HT1080 (cell line): ENCODE measurements around the gene LAMA4. TPM values are rescaled to one million over a fixed set of nuclear protein-coding genes. Genes with fewer than 3 reads are reported as not detected.

ENCODE experiments used
- DNase-seq: peaks from one replicate; pipeline ENCODE4 v3.0.0-alpha.2; 2015; ENCODE audit warnings: low read depth
- total RNA-seq: library from RNA; depleted of rRNA; stranded (reverse); fragments of >200 nt; shearing (Covaris generic); gene quantifications from 2 replicates; pipeline ENCODE4 v1.2.3, GENCODE V29; 2014

The LAMA4 gene
- total RNA-seq, 1 experiment from 2014 or later: 42.3 TPM

GRCh38 chr6:112245511-112246203, 8.7 kb downstream of the LAMA4 start:
- no peak for DNase-seq

- DNase-seq: no peak
These were observed 10.2 kb downstream of the LAMA4 start for GRCh38 chr6:112243861-112244827.

- DNase-seq: no peak
These were observed 12.4 kb downstream of the LAMA4 start for GRCh38 chr6:112241820-112242429.

GRCh38 chr6:112237595-112237994, 16.8 kb downstream of the LAMA4 start:
- DNase-seq: peak; percentile 58

GRCh38 chr6:112237066-112237465, 17.3 kb downstream of the LAMA4 start:
- DNase-seq: no peak

GRCh38 chr6:112235956-112236355, 18.4 kb downstream of the LAMA4 start:
- DNase-seq: peak; percentile 73

- DNase-seq: no peak
These were observed 19.8 kb downstream of the LAMA4 start for GRCh38 chr6:112234601-112235000.

GRCh38 chr6:112233847-112234246, 20.5 kb downstream of the LAMA4 start:
- DNase-seq: peak; percentile 53

GRCh38 chr6:112232845-112233256, 21.5 kb downstream of the LAMA4 start:
- no peak for DNase-seq

GRCh38 chr6:112231594-112232060, 22.7 kb downstream of the LAMA4 start:
- DNase-seq: peak; percentile 73

GRCh38 chr6:112231164-112231563, 23.2 kb downstream of the LAMA4 start:
- no peak for DNase-seq

- no peak for DNase-seq
These were observed 25.7 kb downstream of the LAMA4 start for GRCh38 chr6:112228480-112229332.

- DNase-seq: no peak
These were observed 26.4 kb downstream of the LAMA4 start for GRCh38 chr6:112227992-112228391.

- DNase-seq: no peak
These were observed 27.0 kb downstream of the LAMA4 start for GRCh38 chr6:112227411-112227810.

GRCh38 chr6:112225691-112226090, 28.7 kb downstream of the LAMA4 start:
- DNase-seq: no peak

- DNase-seq: no peak
These were observed 30.3 kb downstream of the LAMA4 start for GRCh38 chr6:112224088-112224487.

- no peak for DNase-seq
These were observed 31.1 kb downstream of the LAMA4 start for GRCh38 chr6:112223070-112223861.

GRCh38 chr6:112221981-112222852, 32.1 kb downstream of the LAMA4 start:
- DNase-seq: no peak

GRCh38 chr6:112221561-112221960, 32.8 kb downstream of the LAMA4 start:
- DNase-seq: no peak
